GM21528 (cell line): ENCODE results near the gene EVI5.
"Not testable (repeated sequence)": the region's sequence is repeated elsewhere in the genome, so short reads cannot be mapped to it uniquely, and the experiment has no call there.

Experiments used
- ATAC-seq: cut with Tn5 transposase; IDR thresholded peaks from one replicate; pipeline ENCODE4 v1.9.1; 2021; ENCODE audit warnings: mild to moderate bottlenecking, moderate library complexity; ENCODE audit not compliant: unreplicated experiment, low FRiP score

Gene EVI5

GRCh38 chr1:92754000-92754718 lies 30.7 kb downstream of the EVI5 start:
- ATAC-seq, result no peak

- ATAC-seq, result no peak
These were observed 32.2 kb downstream of the EVI5 start for GRCh38 chr1:92752719-92753118.

- ATAC-seq, result no peak
These were observed 35.8 kb downstream of the EVI5 start for GRCh38 chr1:92749024-92749634.

- no peak for ATAC-seq
These were observed 36.8 kb downstream of the EVI5 start for GRCh38 chr1:92748138-92748537.

GRCh38 chr1:92747735-92748134 lies 37.2 kb downstream of the EVI5 start:
- ATAC-seq, result no peak

GRCh38 chr1:92746255-92746654 lies 38.7 kb downstream of the EVI5 start:
- ATAC-seq, result not testable (repeated sequence)

GRCh38 chr1:92743221-92743620 lies 41.7 kb downstream of the EVI5 start:
- no peak for ATAC-seq

GRCh38 chr1:92739669-92740524 lies 45.0 kb downstream of the EVI5 start:
- no peak for ATAC-seq

GRCh38 chr1:92736395-92736794 lies 48.5 kb downstream of the EVI5 start:
- no peak for ATAC-seq

- ATAC-seq, result no peak
These were observed 54.4 kb downstream of the EVI5 start for GRCh38 chr1:92730476-92730875.

GRCh38 chr1:92728697-92729096 lies 56.2 kb downstream of the EVI5 start:
- no peak for ATAC-seq

GRCh38 chr1:92723713-92724112 lies 61.2 kb downstream of the EVI5 start:
- ATAC-seq, result not testable (repeated sequence)

GRCh38 chr1:92721886-92722285 lies 63.0 kb downstream of the EVI5 start:
- ATAC-seq, result no peak

GRCh38 chr1:92721157-92721556 lies 63.8 kb downstream of the EVI5 start:
- not testable (repeated sequence) for ATAC-seq

GRCh38 chr1:92715476-92715951 lies 69.4 kb downstream of the EVI5 start:
- ATAC-seq, result not testable (repeated sequence)

GRCh38 chr1:92713939-92714338 lies 71.0 kb downstream of the EVI5 start:
- ATAC-seq, result no peak

- ATAC-seq, result no peak
These were observed 73.3 kb downstream of the EVI5 start for GRCh38 chr1:92711473-92712165.

GRCh38 chr1:92709738-92710137 lies 75.2 kb downstream of the EVI5 start:
- ATAC-seq, result no peak

- ATAC-seq, result no peak
These were observed 76.4 kb downstream of the EVI5 start for GRCh38 chr1:92708368-92708950.

- ATAC-seq, result no peak
These were observed 77.2 kb downstream of the EVI5 start for GRCh38 chr1:92707709-92708108.
